ENCODE measurements around the gene TLE7. TPM values are rescaled to one million over a fixed set of nuclear protein-coding genes. Genes with fewer than 3 reads are reported as not detected.

TLE7 gene
- total RNA-seq, 4 donors from 2014 or later, result not detected

GRCh38 chr16:71399801-71400563, 41.9 kb downstream of the TLE7 start:
- DNase-seq (ENCODE audit: low spot score) (no peak), ATAC-seq (ENCODE audit: low FRiP score) (peak; percentile 63)
- TF ChIP-seq CTCF (IDR thresholded peaks at IDR 0.05), result no peak

- DNase-seq (ENCODE audit: low spot score) (no peak), ATAC-seq (ENCODE audit: low FRiP score) (no peak)
- TF ChIP-seq CTCF (IDR thresholded peaks at IDR 0.05), result no peak
These were observed 45.3 kb downstream of the TLE7 start for GRCh38 chr16:71396594-71396993.

- TF ChIP-seq CTCF (IDR thresholded peaks at IDR 0.05), result no peak
- DNase-seq (ENCODE audit: low spot score), result no peak
- ATAC-seq (ENCODE audit: low FRiP score), result no peak
These were observed 52.5 kb downstream of the TLE7 start for GRCh38 chr16:71389330-71389729.

GRCh38 chr16:71387045-71387871, 54.6 kb downstream of the TLE7 start:
- TF ChIP-seq CTCF (IDR thresholded peaks at IDR 0.05), result no peak

GRCh38 chr16:71384073-71384724, 57.7 kb downstream of the TLE7 start:
- no peak for TF ChIP-seq CTCF (IDR thresholded peaks at IDR 0.05)
- no peak for ATAC-seq (ENCODE audit: low FRiP score)
- no peak for DNase-seq (ENCODE audit: low spot score)

More at GRCh38 chr16:71387045-71387871, 54.6 kb downstream of the TLE7 start:
- ATAC-seq (ENCODE audit: low FRiP score) (no peak), DNase-seq (ENCODE audit: low spot score) (no peak)

GRCh38 chr16:71383054-71383773, 58.6 kb downstream of the TLE7 start:
- ATAC-seq (ENCODE audit: low FRiP score), result peak; percentile 96
- DNase-seq (ENCODE audit: low spot score), result no peak
- no peak for TF ChIP-seq CTCF (IDR thresholded peaks at IDR 0.05)

Data from omental fat pad (tissue), 4 donors.